ENCODE results near the gene PFKFB3.
"Not testable (repeated sequence)": the region's sequence is repeated elsewhere in the genome, so short reads cannot be mapped to it uniquely, and the experiment has no call there.

PFKFB3 gene

DNA sequence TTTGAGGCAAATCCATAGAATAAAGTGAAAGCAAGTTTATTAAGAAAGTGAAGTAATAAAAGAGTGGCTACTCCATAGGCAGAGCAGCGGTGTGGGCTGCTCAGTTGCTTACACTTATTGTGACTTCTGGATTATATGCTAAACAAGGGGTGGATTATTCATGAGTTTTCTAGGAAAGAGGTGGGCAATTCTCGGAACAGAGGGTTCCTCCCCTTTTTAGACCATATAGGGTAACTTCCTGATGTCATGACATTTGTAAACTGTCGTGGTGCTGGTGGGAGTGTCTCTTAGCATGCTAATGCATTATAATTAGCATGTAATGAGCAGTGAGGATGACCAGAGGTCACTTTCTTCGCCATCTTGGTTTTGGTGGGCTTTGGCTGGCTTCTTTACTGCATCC is 93.7 kb downstream of the PFKFB3 start:
- H3K27me3 Mint-ChIP-seq; H3K9me3 Mint-ChIP-seq; H3K36me3 Mint-ChIP-seq (ENCODE audit: low read depth); H3K4me3 Mint-ChIP-seq: not testable (repeated sequence)
- peaks cover 75% of the 10 kb centered on the region for H3K4me1 Mint-ChIP-seq (ENCODE audit: low read depth)
- H3K27ac Mint-ChIP-seq = peak overlapping the region; percentile 80

GRCh38 chr10:6296828-6297251 is 94.1 kb downstream of the PFKFB3 start:
- Mint-ChIP-seq H3K9me3 (peaks cover 7% of the 10 kb centered on the region), H3K36me3 (ENCODE audit: low read depth) (peaks cover 8% of the 10 kb centered on the region), H3K27ac (no peak overlapping the region), H3K27me3 (no peaks in the 10 kb centered on the region), H3K4me1 (ENCODE audit: low read depth) (peaks cover 75% of the 10 kb centered on the region), H3K4me3 (no peak overlapping the region)

GRCh38 chr10:6297522-6297921 is 94.8 kb downstream of the PFKFB3 start:
- H3K27me3 Mint-ChIP-seq = no peaks in the 10 kb centered on the region
- H3K36me3 Mint-ChIP-seq (ENCODE audit: low read depth) = peaks cover 8% of the 10 kb centered on the region
- H3K27ac Mint-ChIP-seq = no peak overlapping the region
- peaks cover 7% of the 10 kb centered on the region for H3K9me3 Mint-ChIP-seq
- peaks cover 70% of the 10 kb centered on the region for H3K4me1 Mint-ChIP-seq (ENCODE audit: low read depth)
- no peak overlapping the region for H3K4me3 Mint-ChIP-seq

- H3K27ac Mint-ChIP-seq = no peak overlapping the region
- H3K4me3 Mint-ChIP-seq = no peak overlapping the region
- H3K27me3 Mint-ChIP-seq = no peaks in the 10 kb centered on the region
- peaks cover 7% of the 10 kb centered on the region for H3K9me3 Mint-ChIP-seq
- H3K36me3 Mint-ChIP-seq (ENCODE audit: low read depth) = peaks cover 8% of the 10 kb centered on the region
- peaks cover 69% of the 10 kb centered on the region for H3K4me1 Mint-ChIP-seq (ENCODE audit: low read depth)
Observed at GRCh38 chr10:6297951-6298381, 95.2 kb downstream of the PFKFB3 start.

- Mint-ChIP-seq H3K27me3 (no peaks in the 10 kb centered on the region), H3K4me3 (no peak overlapping the region), H3K27ac (no peak overlapping the region), H3K4me1 (ENCODE audit: low read depth) (peaks cover 70% of the 10 kb centered on the region), H3K9me3 (peaks cover 7% of the 10 kb centered on the region), H3K36me3 (ENCODE audit: low read depth) (peaks cover 8% of the 10 kb centered on the region)
Observed at GRCh38 chr10:6298428-6298827, 95.7 kb downstream of the PFKFB3 start.

DNA sequence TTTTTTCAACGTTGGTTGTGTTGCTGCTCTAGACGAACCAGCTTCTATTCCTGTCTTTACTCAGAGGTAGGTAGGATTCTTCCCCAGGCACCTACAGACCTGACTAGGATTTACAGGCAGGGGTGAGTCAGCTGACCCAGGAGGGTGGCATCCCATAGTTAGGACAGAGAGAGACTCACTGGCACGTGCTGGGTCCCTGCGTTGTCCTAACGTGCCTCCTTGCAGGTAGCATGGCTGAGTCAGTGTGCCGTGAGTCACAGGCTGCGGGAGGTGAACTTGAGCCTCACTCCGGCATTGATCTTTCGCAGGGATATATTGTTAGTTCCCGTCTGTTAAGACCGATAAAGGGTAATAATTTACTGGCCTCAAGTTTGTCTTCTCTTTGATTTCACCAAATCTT is 96.5 kb downstream of the PFKFB3 start:
- Mint-ChIP-seq H3K27me3 (no peaks in the 10 kb centered on the region), H3K4me1 (ENCODE audit: low read depth) (peaks cover 68% of the 10 kb centered on the region), H3K9me3 (peaks cover under 1% of the 10 kb centered on the region), H3K4me3 (peak overlapping the region; percentile 5), H3K27ac (peak overlapping the region; percentile 26), H3K36me3 (ENCODE audit: low read depth) (peaks cover 5% of the 10 kb centered on the region)

- Mint-ChIP-seq H3K36me3 (ENCODE audit: low read depth) (peaks cover 3% of the 10 kb centered on the region), H3K4me1 (ENCODE audit: low read depth) (peaks cover 63% of the 10 kb centered on the region), H3K9me3 (no peaks in the 10 kb centered on the region), H3K27ac (peak overlapping the region; percentile 86), H3K4me3 (peak overlapping the region; percentile 64), H3K27me3 (no peaks in the 10 kb centered on the region)
Observed at GRCh38 chr10:6299743-6300105, 97.0 kb downstream of the PFKFB3 start.

- H3K4me3 Mint-ChIP-seq = peak overlapping the region; percentile 64
- no peaks in the 10 kb centered on the region for H3K9me3 Mint-ChIP-seq
- no peaks in the 10 kb centered on the region for H3K36me3 Mint-ChIP-seq (ENCODE audit: low read depth)
- peaks cover 58% of the 10 kb centered on the region for H3K4me1 Mint-ChIP-seq (ENCODE audit: low read depth)
- H3K27ac Mint-ChIP-seq = peak overlapping the region; percentile 86
- no peaks in the 10 kb centered on the region for H3K27me3 Mint-ChIP-seq
Observed at GRCh38 chr10:6300106-6300783, 97.5 kb downstream of the PFKFB3 start.

GRCh38 chr10:6300784-6301460 is 98.2 kb downstream of the PFKFB3 start:
- Mint-ChIP-seq H3K4me3 (peak overlapping the region; percentile 64), H3K36me3 (ENCODE audit: low read depth) (no peaks in the 10 kb centered on the region), H3K9me3 (no peaks in the 10 kb centered on the region), H3K27ac (peak overlapping the region; percentile 86), H3K27me3 (no peaks in the 10 kb centered on the region), H3K4me1 (ENCODE audit: low read depth) (peaks cover 58% of the 10 kb centered on the region)

- H3K4me3 Mint-ChIP-seq = no peak overlapping the region
- no peak overlapping the region for H3K27ac Mint-ChIP-seq
- peaks cover 55% of the 10 kb centered on the region for H3K4me1 Mint-ChIP-seq (ENCODE audit: low read depth)
- no peaks in the 10 kb centered on the region for H3K36me3 Mint-ChIP-seq (ENCODE audit: low read depth)
- H3K9me3 Mint-ChIP-seq = no peaks in the 10 kb centered on the region
- no peaks in the 10 kb centered on the region for H3K27me3 Mint-ChIP-seq
Observed at GRCh38 chr10:6301488-6302075, 98.8 kb downstream of the PFKFB3 start.
